Measurements from ENCODE around the gene CPE. TPM values are rescaled to one million over a fixed set of nuclear protein-coding genes. Genes with fewer than 3 reads are reported as not detected.

CPE gene
- total RNA-seq, 1 experiment from 2014 or later = 29.3 TPM

DNA sequence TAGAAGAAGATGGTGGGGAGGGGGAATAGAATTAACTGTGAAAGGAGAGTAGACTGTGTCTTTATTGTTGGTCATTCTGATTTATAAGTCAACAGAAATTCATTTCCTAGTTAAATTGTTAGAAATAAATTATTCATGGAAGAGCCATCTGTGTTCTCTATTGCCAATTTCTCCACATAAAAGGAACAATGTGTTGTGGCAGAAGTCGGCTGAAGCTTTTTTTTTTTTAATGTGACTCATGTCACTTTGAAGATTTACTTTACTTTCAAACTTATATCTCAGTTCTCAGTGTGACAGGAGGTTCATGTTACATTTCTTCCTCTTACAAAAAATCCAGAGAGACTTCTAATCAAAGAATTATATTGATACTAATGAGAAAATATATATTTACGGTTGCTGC is 60.5 kb downstream of the CPE start:
- H3K4me3 ChIP-seq (replicated peaks in 1 of 2; ENCODE audit: low read depth in 1 of 2, low read length in 2 of 2) = no peak overlapping the region
- ChIA-PET CTCF (no interaction called here), POLR2A (interaction anchor here (0.8 to 1.2 kb wide), 2 partner anchors 61 to 327 kb away, joined by 3 read pairs; partner anchors contain the start of genes CPE and TMEM192), RAD21 (ENCODE audit: low non-redundant PET in 1 of 2, low total read pairs in 2 of 2, uncharacterized antibody in 2 of 2, unreplicated experiment in 2 of 2) (no interaction called here)
- BruUV-seq (replicated peaks) = no TSS peak
- intact Hi-C loops (cut with micrococcal nuclease) = no loop called here
- ATAC-seq (no peak), DNase-seq (ENCODE audit: low read depth, low spot score) (no peak)
- H2AFZ ChIP-seq (ENCODE audit: low read depth, low read length, poor library complexity, severe bottlenecking) = no peak overlapping the region
- TF ChIP-seq FOSL1 (IDR thresholded peaks at IDR 0.05; ENCODE audit: low read depth) = peak; percentile 30; the same call in 1 of the 2 replicates
- TF ChIP-seq TCF7L2 (IDR thresholded peaks at IDR 0.05; ENCODE audit: borderline replicate concordance, extremely low read depth, insufficient read depth, insufficient read length) = no peak
- TF ChIP-seq SP1 (IDR thresholded peaks at IDR 0.05; ENCODE audit: low read depth) = 0 out of 2 replicates have a peak, but pooled peaks have one; percentile 18
- TF ChIP-seq JUND (IDR thresholded peaks at IDR 0.05) = peak; percentile 21; the same call in 1 of the 2 replicates
- no peaks in the 10 kb centered on the region for H3K9me2 ChIP-seq (ENCODE audit: insufficient read depth)
- no peaks in the 10 kb centered on the region for H4K20me1 ChIP-seq (ENCODE audit: insufficient read depth)
- no peaks in the 10 kb centered on the region for H3K9me3 ChIP-seq (ENCODE audit: control insufficient read depth in 1 of 2, insufficient read depth in 1 of 2, low read depth in 1 of 2, low read length in 2 of 2)
- H3K4me2 ChIP-seq (ENCODE audit: low read length) = peak overlapping the region; percentile 56; the same call in 1 of the 2 replicates
- H3K4me1 ChIP-seq (ENCODE audit: control insufficient read depth in 1 of 2, insufficient read depth in 2 of 2, low read length in 2 of 2) = peaks cover 26 to 41% of the 10 kb centered on the region in 2 experiments
- H3K79me2 ChIP-seq (ENCODE audit: insufficient read depth, low read length) = no peaks in the 10 kb centered on the region
- H3K9ac ChIP-seq (ENCODE audit: low read length) = no peak overlapping the region
- H3K27me3 ChIP-seq (ENCODE audit: insufficient read depth, low read length) = 0 out of 2 replicates have a peak, but pooled peaks cover 3% of the 10 kb centered on the region
- no peak overlapping the region for H3K27ac ChIP-seq (ENCODE audit: low read depth, low read length)
- H3K36me3 ChIP-seq (ENCODE audit: control insufficient read depth in 1 of 2, insufficient read depth in 2 of 2, low read length in 2 of 2) = no peaks in the 10 kb centered on the region

GRCh38 chr4:165439981-165440380 is 61.2 kb downstream of the CPE start:
- no peaks in the 10 kb centered on the region for H3K9me2 ChIP-seq (ENCODE audit: insufficient read depth)
- no peak overlapping the region for H3K9ac ChIP-seq (ENCODE audit: low read length)
- no peak overlapping the region for H3K27ac ChIP-seq (ENCODE audit: low read depth, low read length)
- BruUV-seq (replicated peaks) = no TSS peak
- ChIA-PET CTCF (no interaction called here), RAD21 (ENCODE audit: low non-redundant PET in 1 of 2, low total read pairs in 2 of 2, uncharacterized antibody in 2 of 2, unreplicated experiment in 2 of 2) (interaction anchor here in 1 of 2 experiments (0.7 kb wide), 1 partner anchor 334 kb away, joined by 8 read pairs; no protein-coding TSS in a partner anchor), POLR2A (interaction anchor here (0.8 to 1.2 kb wide), 2 partner anchors 61 to 327 kb away, joined by 3 read pairs; partner anchors contain the start of genes CPE and TMEM192)
- no peaks in the 10 kb centered on the region for H3K9me3 ChIP-seq (ENCODE audit: control insufficient read depth in 1 of 2, insufficient read depth in 1 of 2, low read depth in 1 of 2, low read length in 2 of 2)
- peaks cover 26 to 41% of the 10 kb centered on the region in 2 experiments for H3K4me1 ChIP-seq (ENCODE audit: control insufficient read depth in 1 of 2, insufficient read depth in 2 of 2, low read length in 2 of 2)
- H3K4me3 ChIP-seq (replicated peaks in 1 of 2; ENCODE audit: low read depth in 1 of 2, low read length in 2 of 2) = 0 out of 4 replicates have a peak overlapping the region, but pooled peaks of 1 of the 2 experiments have one; percentile 29
- peak overlapping the region; percentile 56 for H3K4me2 ChIP-seq (ENCODE audit: low read length)
- no peak for TF ChIP-seq ELF1 (IDR thresholded peaks at IDR 0.05; ENCODE audit: borderline replicate concordance, low read depth)
- no peak for TF ChIP-seq POLR2A (IDR thresholded peaks at IDR 0.05; ENCODE audit: borderline replicate concordance, extremely low read depth, insufficient read depth, insufficient read length)
- no peak for TF ChIP-seq SRF (IDR thresholded peaks at IDR 0.05; ENCODE audit: low read depth)
- TF ChIP-seq ZNF274 (IDR thresholded peaks at IDR 0.05; ENCODE audit: low read depth, low read length) = no peak
- TF ChIP-seq JUND (IDR thresholded peaks at IDR 0.05) = no peak
- no peak for TF ChIP-seq POLR2AphosphoS5 (IDR thresholded peaks at IDR 0.05; ENCODE audit: low read depth, low read length)
- no peak for TF ChIP-seq EZH2phosphoT487 (IDR thresholded peaks at IDR 0.05; ENCODE audit: borderline replicate concordance)
- no peak for TF ChIP-seq CBX3 (IDR thresholded peaks at IDR 0.05; ENCODE audit: low read depth)
- TF ChIP-seq SIN3A (IDR thresholded peaks at IDR 0.05; ENCODE audit: low read depth) = no peak
- H3K36me3 ChIP-seq (ENCODE audit: control insufficient read depth in 1 of 2, insufficient read depth in 2 of 2, low read length in 2 of 2) = no peaks in the 10 kb centered on the region
- H3K27me3 ChIP-seq (ENCODE audit: insufficient read depth, low read length) = 0 out of 2 replicates have a peak, but pooled peaks cover 3% of the 10 kb centered on the region
- H4K20me1 ChIP-seq (ENCODE audit: insufficient read depth) = no peaks in the 10 kb centered on the region
- 0 out of 2 replicates have a peak, but pooled peaks have one; percentile 10 for ATAC-seq
- no peaks in the 10 kb centered on the region for H3K79me2 ChIP-seq (ENCODE audit: insufficient read depth, low read length)
- intact Hi-C loops (cut with micrococcal nuclease) = no loop called here
- no peak for DNase-seq (ENCODE audit: low read depth, low spot score)
- no peak overlapping the region for H2AFZ ChIP-seq (ENCODE audit: low read depth, low read length, poor library complexity, severe bottlenecking)

All from HCT116 (cell line).